Heart left ventricle (tissue), 16 donors: Measurements from ENCODE around the gene GABPB2. TPM values are rescaled to one million over a fixed set of nuclear protein-coding genes. Genes with fewer than 3 reads are reported as not detected.
A peak's percentile ranks its signal among the peaks of the same experiment; 100 is the strongest.

Experiments used
- ATAC-seq, 4 donors: fragments of 200-7000 bp; cut with Tn5 transposase; one replicate each; pipeline ENCODE4 v1.9.1; 2020 to 2022; ENCODE audit warnings: moderate library complexity in 4 of 4, mild to moderate bottlenecking in 3 of 4, moderate number of reproducible peaks in 1 of 4
- DNase-seq, 5 donors: peaks; one replicate each; pipeline ENCODE4 v3.0.0-alpha.2; 2020
- H3K27ac ChIP-seq, 12 donors: fragments of 200-600 bp; sonication (generic) in 4 of 12; one replicate each; pipeline versions ENCODE4 v1.5.0 to v1.8.0; 2016 to 2022; ENCODE audit warnings: mild to moderate bottlenecking in 2 of 12
- H3K27me3 ChIP-seq, 9 donors: fragments of 200-600 bp; sonication (generic) in 2 of 9; one replicate each; pipeline versions ENCODE4 v1.5.1 to v1.8.0; 2016 to 2022; ENCODE audit warnings: mild to moderate bottlenecking in 3 of 9
- H3K36me3 ChIP-seq, 9 donors: fragments of 200-600 bp; sonication (generic) in 2 of 9; one replicate each; pipeline versions ENCODE4 v1.5.0 to v1.8.0; 2018 to 2022; ENCODE audit warnings: mild to moderate bottlenecking in 2 of 9
- H3K4me1 ChIP-seq, 12 donors: fragments of 200-600 bp; sonication (generic) in 4 of 12; one replicate each; pipeline versions ENCODE4 v1.5.0 to v1.8.0; 2016 to 2022; ENCODE audit warnings: mild to moderate bottlenecking in 3 of 12
- H3K4me3 ChIP-seq, 12 donors: fragments of 200-600 bp; sonication (generic) in 4 of 12; one replicate each; pipeline versions ENCODE4 v1.5.0 to v1.8.0; 2017 to 2022; ENCODE audit warnings: mild to moderate bottlenecking in 9 of 12, moderate library complexity in 4 of 12
- H3K9me3 ChIP-seq, 12 donors: fragments of 200-600 bp; sonication (generic) in 4 of 12; one replicate each; pipeline versions ENCODE4 v1.5.0 to v1.8.0; 2016 to 2022; ENCODE audit warnings: mild to moderate bottlenecking in 1 of 12
- CTCF ChIP-seq, 12 donors: fragments of 200-600 bp; sonication (generic) in 4 of 12; IDR thresholded peaks; one replicate each; pipeline versions ENCODE4 v1.5.0 to v1.8.0; 2018 to 2022; ENCODE audit warnings: antibody characterized with exemption in 12 of 12, mild to moderate bottlenecking in 5 of 12
- POLR2A ChIP-seq, 2 donors: fragments of 450-650 bp; IDR thresholded peaks; one replicate each; pipeline ENCODE4 v1.6.1; 2017; ENCODE audit warnings: antibody characterized with exemption in 2 of 2, mild to moderate bottlenecking in 2 of 2, moderate library complexity in 2 of 2
- WGBS, 4 donors: extraction: QIAGEN DNeasy Blood & Tissue Kit in 2 of 4; methylation state at CpG; one replicate each; pipeline versions ENCODE4 v1.1.5 to v1.1.7; 2013 to 2018; 5-methylcytosine and 5-hydroxymethylcytosine counted together
- intact Hi-C, 10 donors: fragments of 100-400 bp; cut with DNase I; formaldehyde crosslinking; loops; one replicate each; pipeline versions ENCODE4 v1.11.1 to v1.14.2; 2022
- polyA plus RNA-seq, 2 donors: library from polyadenylated mRNA; stranded (reverse); fragments of 200-250 nt; gene quantifications; one replicate each; pipeline ENCODE4 v1.2.3, GENCODE V29; 2013
- total RNA-seq, 9 donors: library from RNA; depleted of rRNA in 2 of 9; stranded (reverse); fragments of >200 nt in 2 of 9; fragmentation: NEBNext Ultra II Directional in 3 of 9; extraction: Animal tissue kit (Norgen Biotek cat#: 25700) in 3 of 9; gene quantifications; one replicate each; pipeline versions ENCODE4 v1.1.0 to v1.2.4, GENCODE V29; 2016 to 2023
- donor health status: ischemic (EF 13 %, LVEDD 7.1; RV severe dilation, severe dysfunction).
- donor health status: healthy with polysubstance abuse.
- donor health status: DM: no; HTN: yes; CAD: no.
- donor health status: DM: no; HTN: no; CAD: no.
- donor health status: ischemic (EF 25% LVEDD 6.9; RV normal size, moderate dysfunction).
- donor health status: ischemic (EF 25% LVEDD 5.7; RV mildly dilated, moderate dysfunction).
- donor health status: healthy.
- donor health status: DM: yes; HTN: yes; CAD: no.
- donor health status: ischemic (EF 35%, LVEDD 5.7; RV mildly dilated, moderate dysfunction).
- donor health status: nonischemic (EF 11% LVEDD 7.7; RV severe dilation, severe dysfunction).
- donor health status: DM: yes; HTN: yes; CAD: no.
- donor health status: PGD.
- donor health status: ischemic (EF 29% LVEDD 5.4; RV normal size, mild dysfunction).
- donor health status: nonischemic (EF 23%, LVEDD 6.1; RV moderate dilation, normal function).

The GABPB2 gene
- total and polyA plus RNA-seq, 11 donors: 4.6 to 15.2 (median 11.6) TPM

- TF ChIP-seq CTCF (IDR thresholded peaks at IDR 0.05): no peak
- TF ChIP-seq POLR2A (IDR thresholded peaks at IDR 0.05): no peak
- Histone ChIP-seq H3K36me3 (peaks cover 0 to 6% (median 0%) of the 10 kb centered on the region in 9 donors), H3K4me3 (peak overlapping the region; percentile 66 to 97 (median 84)), H3K4me1 (peaks cover 13 to 47% (median 37%) of the 10 kb centered on the region in 12 donors), H3K9me3 (no peaks in the 10 kb centered on the region), H3K27ac (peak overlapping the region; percentile 0 to 92 (median 87)), H3K27me3 (peaks cover 0 to 5% (median 0%) of the 10 kb centered on the region in 9 donors)
- ATAC-seq: peak in 1 of 4 donors; percentile 0
- no peak for DNase-seq
- 2 to 12% (median 9%) methylated on average over 7 of the region's 7 CpGs for WGBS, 4 donors
- intact Hi-C loops: loop anchor here in 2 of 10 donors (2.0 to 10.0 kb wide), 3 partner anchors 18 to 140 kb away; partner anchors contain the start of genes LYSMD1 (in 1 of the 2), MINDY1 (in 1 of the 2) and PRUNE1 (in 1 of the 2)
Measured at GRCh38 chr1:151147132-151147503, 76.6 kb downstream of the GABPB2 start.

DNA sequence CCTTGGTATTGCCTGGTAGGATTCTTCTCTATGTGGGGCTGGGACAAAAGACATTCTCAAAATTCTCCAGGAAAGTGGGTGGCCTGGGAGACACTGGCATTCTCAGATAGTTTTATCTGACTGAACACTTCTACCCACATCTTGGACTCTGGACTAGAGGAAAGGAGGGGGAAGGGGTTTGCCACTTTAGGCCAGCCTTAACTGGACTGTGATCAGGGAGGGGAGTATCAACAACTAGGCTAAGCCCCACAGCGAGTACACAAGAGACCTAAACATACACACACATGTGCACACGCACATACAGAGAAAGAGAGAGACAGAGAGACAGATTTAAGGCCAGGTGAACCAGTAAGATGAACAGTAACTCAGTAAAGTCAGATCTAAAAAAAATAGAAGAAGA is 77.1 kb downstream of the GABPB2 start:
- Histone ChIP-seq H3K27me3 (peaks cover 0 to 5% (median 0%) of the 10 kb centered on the region in 9 donors), H3K27ac (peak overlapping the region in 9 of 12 donors; percentile 81 to 92 (median 89)), H3K9me3 (no peaks in the 10 kb centered on the region), H3K36me3 (peaks cover 0 to under 1% (median 0%) of the 10 kb centered on the region in 9 donors), H3K4me1 (peaks cover 11 to 42% (median 33%) of the 10 kb centered on the region in 12 donors), H3K4me3 (peak overlapping the region in 2 of 12 donors; percentile 83 to 97)
- no peak for TF ChIP-seq CTCF (IDR thresholded peaks at IDR 0.05)
- TF ChIP-seq POLR2A (IDR thresholded peaks at IDR 0.05): no peak
- WGBS, 4 donors: 90 to 98% (median 93%) methylated on average over 2 of the region's 2 CpGs
- DNase-seq: no peak
- intact Hi-C loops: loop anchor here in 2 of 10 donors (2.0 to 10.0 kb wide), 3 partner anchors 17 to 140 kb away; partner anchors contain the start of genes LYSMD1 (in 1 of the 2), MINDY1 (in 1 of the 2) and PRUNE1 (in 1 of the 2)
- ATAC-seq: no peak

DNA sequence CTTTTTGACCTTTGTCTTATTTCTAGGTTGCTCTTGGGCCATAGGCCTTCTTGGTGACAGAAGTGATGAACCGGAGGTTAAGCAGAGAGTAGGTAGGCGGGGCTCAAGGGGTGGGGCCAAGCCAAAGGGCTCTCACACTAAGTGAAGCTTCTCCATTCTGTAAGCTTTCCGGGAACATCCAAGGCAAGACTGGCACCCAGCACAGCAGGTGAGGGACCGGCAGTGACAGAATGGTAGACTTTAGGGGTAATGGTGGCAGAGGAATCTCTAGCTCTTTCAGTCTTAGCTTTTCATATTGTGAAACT is 85.9 kb downstream of the GABPB2 start, which contains the start of gene TNFAIP8L2:
Gene TNFAIP8L2 (plus strand): TSS at position 135 of the 305 bp plus-strand sequence. CDS start 2,049 bp downstream, outside the sequence.
- peaks cover 0 to 40% (median 6%) of the 10 kb centered on the region in 12 donors for H3K4me1 ChIP-seq
- H3K36me3 ChIP-seq: peaks cover 0 to 51% (median 41%) of the 10 kb centered on the region in 9 donors
- H3K27ac ChIP-seq: peak within 1 kb of the TSS in 5 of 12 donors; percentile 26 to 94 (median 39)
- 70 to 77% (median 72%) methylated on average over 4 of the region's 4 CpGs for WGBS, 4 donors
- ATAC-seq (peak; percentile 45 to 76 (median 60)), DNase-seq (peak in 4 of 5 donors; percentile 52 to 61 (median 58))
- no peaks in the 10 kb centered on the region for H3K27me3 ChIP-seq
- intact Hi-C loops: loop anchor here in 9 of 10 donors (1.0 to 10.0 kb wide), 9 partner anchors 34 to 932 kb away; no protein-coding TSS in a partner anchor
- peak within 1 kb of the TSS in 9 of 12 donors; percentile 0 to 71 (median 39) for H3K4me3 ChIP-seq
- TF ChIP-seq CTCF (IDR thresholded peaks at IDR 0.05) (no peak), POLR2A (IDR thresholded peaks at IDR 0.05) (no peak)
- no peaks in the 10 kb centered on the region for H3K9me3 ChIP-seq

DNA sequence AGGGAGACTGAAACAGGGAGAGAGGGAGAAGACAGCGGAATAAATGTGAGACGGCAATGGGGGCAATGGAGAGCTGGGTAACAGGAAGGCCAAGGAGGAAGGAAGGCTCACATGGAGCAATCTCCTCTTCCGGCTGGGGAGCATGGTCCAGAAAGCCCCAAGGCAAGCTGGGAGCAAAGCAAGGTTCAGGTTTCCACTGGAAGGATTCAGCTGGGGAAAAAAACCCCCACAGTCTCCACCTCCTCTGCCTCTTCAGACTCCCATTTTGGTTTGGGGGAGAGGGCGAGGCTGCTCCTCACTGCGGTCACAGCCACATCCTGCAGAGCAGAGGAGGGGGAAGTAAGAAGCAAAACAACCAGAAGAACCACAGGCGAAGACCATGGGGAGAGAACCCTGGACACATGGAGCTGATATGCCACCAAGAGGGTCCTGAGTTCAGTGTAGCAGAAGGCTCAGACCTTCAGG is 86.5 kb downstream of the GABPB2 start:
- peak in 3 of 4 donors; percentile 26 to 48 (median 36) for ATAC-seq
- H3K36me3 ChIP-seq: peaks cover 0 to 57% (median 47%) of the 10 kb centered on the region in 9 donors
- intact Hi-C loops: loop anchor here in 8 of 10 donors (2.0 to 10.0 kb wide), 8 partner anchors 35 to 932 kb away; no protein-coding TSS in a partner anchor
- peak overlapping the region in 9 of 12 donors; percentile 0 to 71 (median 39) for H3K4me3 ChIP-seq
- TF ChIP-seq CTCF (IDR thresholded peaks at IDR 0.05) (no peak), POLR2A (IDR thresholded peaks at IDR 0.05) (no peak)
- DNase-seq: no peak
- peak overlapping the region in 4 of 12 donors; percentile 34 to 94 (median 48) for H3K27ac ChIP-seq
- H3K27me3 ChIP-seq: no peaks in the 10 kb centered on the region
- 76 to 87% (median 82%) methylated on average over 6 of the region's 6 CpGs for WGBS, 4 donors
- H3K4me1 ChIP-seq: peaks cover 0 to 43% (median 6%) of the 10 kb centered on the region in 12 donors
- H3K9me3 ChIP-seq: no peaks in the 10 kb centered on the region
